Stimulated activated CD4-positive, alpha-beta T cell treated with anti-CD3 and anti-CD28 coated beads, Interleukin-12 subunit alpha, Interleukin-12 subunit beta, amount 100 ng/mL, for 48 hours (primary cell): ENCODE data around the gene TLR9.
"Not testable (repeated sequence)": the region's sequence is repeated elsewhere in the genome, so short reads cannot be mapped to it uniquely, and the experiment has no call there.

Experiments
- DNase-seq, 3 donors: peaks; one replicate each; pipeline ENCODE4 v3.0.0-alpha.2; 2020; ENCODE audit warnings: low read depth in 2 of 3, low spot score in 1 of 3

The TLR9 gene

GRCh38 chr3:52225452-52226228 is at the start of gene TLR9:
Gene TLR9, minus strand, starts transcription at chr3:52225645. Its CDS starts 116 bp downstream, at chr3:52225529.
- no peak for DNase-seq

GRCh38 chr3:52274781-52275180 is 49.3 kb upstream of the TLR9 start:
- DNase-seq, result not testable (repeated sequence)

GRCh38 chr3:52272831-52273230 is 47.4 kb upstream of the TLR9 start:
- DNase-seq, result no peak

- not testable (repeated sequence) for DNase-seq
Measured at GRCh38 chr3:52272172-52272571, 46.7 kb upstream of the TLR9 start.

- no peak for DNase-seq
Measured at GRCh38 chr3:52270252-52270754, 44.9 kb upstream of the TLR9 start.

- no peak for DNase-seq
Measured at GRCh38 chr3:52269776-52270175, 44.3 kb upstream of the TLR9 start.

GRCh38 chr3:52268036-52268435 is 42.6 kb upstream of the TLR9 start:
- DNase-seq, result no peak

GRCh38 chr3:52265387-52265786 is 39.9 kb upstream of the TLR9 start:
- DNase-seq, result no peak

- DNase-seq, result no peak
Measured at GRCh38 chr3:52262447-52262846, 37.0 kb upstream of the TLR9 start.

- no peak for DNase-seq
Measured at GRCh38 chr3:52259448-52259847, 34.0 kb upstream of the TLR9 start.

- DNase-seq, result no peak
Measured at GRCh38 chr3:52259035-52259434, 33.6 kb upstream of the TLR9 start.

- DNase-seq, result no peak
Measured at GRCh38 chr3:52257911-52258310, 32.5 kb upstream of the TLR9 start.

GRCh38 chr3:52256622-52257021 is 31.2 kb upstream of the TLR9 start:
- no peak for DNase-seq

- no peak for DNase-seq
Measured at GRCh38 chr3:52256159-52256558, 30.7 kb upstream of the TLR9 start.

- no peak for DNase-seq
Measured at GRCh38 chr3:52254608-52255007, 29.2 kb upstream of the TLR9 start.

GRCh38 chr3:52253314-52254304 is 28.2 kb upstream of the TLR9 start:
- DNase-seq, result peak; percentile 75 to 82 (median 78)

GRCh38 chr3:52250122-52250521 is 24.7 kb upstream of the TLR9 start:
- DNase-seq, result no peak

GRCh38 chr3:52249683-52250082 is 24.2 kb upstream of the TLR9 start:
- no peak for DNase-seq

- no peak for DNase-seq
Measured at GRCh38 chr3:52248816-52249547, 23.5 kb upstream of the TLR9 start.

- no peak for DNase-seq
Measured at GRCh38 chr3:52248165-52248541, 22.7 kb upstream of the TLR9 start.
